Placental epithelial cell (primary cell): ENCODE results near the gene PCBP4. TPM values are rescaled to one million over a fixed set of nuclear protein-coding genes. Genes with fewer than 3 reads are reported as not detected.

Experiments used
- small RNA-seq: library from RNA; depleted of rRNA; stranded (forward); fragments of <200 nt; gene quantifications from one replicate; pipeline ENCODE3, GENCODE V24; 2012
- total RNA-seq: library from RNA; depleted of rRNA; stranded (reverse); fragments of >200 nt; gene quantifications from 2 replicates; pipeline ENCODE4 v1.2.3, GENCODE V29; 2012

Gene PCBP4
- total RNA-seq = 55.7 and 174 TPM in 2 replicates

DNA sequence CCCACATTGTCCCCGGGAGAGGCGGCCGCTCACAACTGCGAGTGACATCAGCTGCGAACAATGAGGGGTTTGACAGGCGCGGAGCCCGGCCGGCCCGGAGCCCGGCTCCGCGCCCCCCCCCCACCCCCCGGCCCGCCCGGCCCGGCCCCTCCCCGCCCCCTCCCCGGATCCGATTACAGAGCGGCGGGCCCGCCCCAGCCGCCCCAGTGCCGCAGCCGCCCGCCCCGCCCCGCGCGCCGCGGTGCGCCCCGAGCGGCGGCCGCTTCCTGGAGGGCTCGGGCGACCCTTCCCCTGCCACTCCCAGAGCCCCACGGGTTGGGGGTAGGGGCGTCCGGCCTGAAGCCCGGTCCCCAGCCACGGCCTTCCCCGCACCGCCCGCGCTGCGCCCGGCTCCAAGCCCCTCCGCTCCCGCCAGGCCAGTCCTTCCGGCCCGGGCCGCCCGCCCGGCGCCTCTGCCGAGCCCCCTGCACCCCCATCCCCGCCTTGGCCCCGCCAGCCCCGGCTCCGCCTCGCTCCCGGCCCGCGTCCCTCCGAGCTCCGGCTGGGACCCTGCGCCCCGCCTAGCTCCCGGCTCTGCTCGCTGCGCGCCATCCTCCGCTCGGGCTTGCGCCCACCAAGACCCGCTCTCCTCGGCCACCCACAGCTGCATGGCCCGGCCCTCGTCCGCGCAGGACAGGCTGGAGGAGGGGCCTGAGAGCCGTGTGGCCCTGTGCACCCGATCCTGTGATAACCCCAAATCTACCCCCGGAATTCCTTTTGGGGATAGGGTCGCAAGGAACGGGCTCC is at the start of gene PCBP4:
TSS of gene PCBP4 (minus strand) at position 71 of the 786 bp plus-strand sequence. CDS start 6,214 bp downstream, outside the sequence.

DNA sequence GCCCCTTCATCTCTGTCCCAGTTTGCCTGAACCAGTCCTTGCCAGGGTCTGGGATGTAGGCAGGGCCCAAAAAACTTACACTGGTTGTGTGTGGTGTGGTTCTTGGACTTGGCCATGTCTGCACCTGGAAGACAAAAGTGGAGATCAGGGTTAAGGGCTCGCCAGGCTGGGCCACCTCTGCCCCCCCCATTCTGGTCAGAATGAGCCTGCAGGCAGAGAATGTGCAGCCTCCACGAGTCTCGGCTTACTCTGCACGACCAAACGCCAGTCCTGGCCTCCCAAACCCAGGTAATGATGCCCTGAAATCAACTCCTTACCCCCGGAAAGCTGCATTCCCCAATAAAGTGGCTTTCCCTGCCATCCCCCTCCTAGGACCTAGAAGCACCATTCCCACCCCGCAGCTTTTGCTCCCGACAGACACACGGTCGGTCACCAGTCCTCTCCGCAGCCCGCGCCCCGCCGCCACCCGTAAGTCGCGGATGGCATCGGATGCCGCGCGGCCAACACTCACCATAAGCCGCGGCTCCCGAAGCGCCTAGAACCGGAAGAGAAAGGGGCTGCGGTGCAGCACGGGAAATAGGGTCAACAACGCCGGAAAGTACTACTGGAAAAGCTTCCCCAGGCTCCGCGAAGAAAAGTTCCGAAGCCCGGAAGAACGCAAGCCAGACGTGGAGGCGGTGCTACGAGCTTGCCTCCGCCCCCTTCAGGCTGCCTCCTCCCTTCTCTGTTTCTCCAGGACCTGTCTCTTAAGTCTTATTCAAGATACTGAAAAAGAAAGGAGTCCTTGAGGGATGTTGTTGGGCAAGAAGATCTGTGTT is 28.3 kb upstream of the PCBP4 start, which contains the start of gene RPL29:
TSS of gene RPL29 (minus strand) at position 550 of the 818 bp plus-strand sequence. CDS start at position 116, 434 bp downstream.

DNA sequence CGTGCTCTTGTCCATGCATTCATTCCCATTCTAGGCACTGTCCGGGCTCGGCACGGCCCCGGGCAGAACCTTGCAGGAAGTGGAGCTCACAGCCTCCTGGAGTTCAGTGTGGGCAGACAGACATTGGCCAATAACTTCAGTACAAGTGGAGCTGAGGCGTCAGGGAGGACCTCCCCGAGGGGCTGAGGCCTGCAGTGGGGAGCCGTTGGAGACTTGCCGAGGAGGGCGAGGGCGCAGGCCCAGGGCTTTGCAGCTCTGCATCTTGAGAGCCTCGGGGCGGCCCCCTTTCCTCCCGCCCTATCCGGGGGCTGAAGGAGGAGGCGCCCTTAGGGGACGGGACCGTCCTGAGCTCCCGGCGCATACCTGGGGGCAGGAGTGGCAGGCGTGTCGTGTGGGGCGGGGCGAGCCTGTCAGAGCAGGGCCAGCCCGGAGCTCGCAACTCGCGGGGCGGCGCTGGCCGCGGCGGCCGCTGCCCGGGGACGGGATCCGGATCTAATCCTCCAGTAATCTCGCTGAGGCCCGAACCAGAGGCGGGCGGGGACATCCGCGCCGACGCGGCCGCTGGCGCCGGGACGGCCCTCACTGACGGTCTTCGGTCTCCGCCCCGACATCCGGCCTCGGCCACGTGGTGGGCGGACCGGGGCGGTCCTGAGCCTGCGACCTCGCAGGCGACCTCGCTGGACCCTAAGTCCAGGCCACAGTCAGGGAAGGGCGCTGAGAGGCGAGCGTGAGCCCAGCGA is 15.8 kb upstream of the PCBP4 start, which contains the start of gene ACY1:
TSS of gene ACY1 (plus strand) at position 698 of the 740 bp plus-strand sequence. CDS start 530 bp downstream, outside the sequence.

GRCh38 chr3:51974963-51975851 is 8.0 kb upstream of the PCBP4 start, which contains the start of gene ABHD14A:
ABHD14A (plus strand) TSS chr3:51975064; CDS start chr3:51975136, 72 bp downstream.

GRCh38 chr3:51955175-51955892 is 11.9 kb downstream of the PCBP4 start, which contains the start of gene GPR62:
GPR62 (plus strand) TSS chr3:51955381; CDS start chr3:51955653, 272 bp downstream.

DNA sequence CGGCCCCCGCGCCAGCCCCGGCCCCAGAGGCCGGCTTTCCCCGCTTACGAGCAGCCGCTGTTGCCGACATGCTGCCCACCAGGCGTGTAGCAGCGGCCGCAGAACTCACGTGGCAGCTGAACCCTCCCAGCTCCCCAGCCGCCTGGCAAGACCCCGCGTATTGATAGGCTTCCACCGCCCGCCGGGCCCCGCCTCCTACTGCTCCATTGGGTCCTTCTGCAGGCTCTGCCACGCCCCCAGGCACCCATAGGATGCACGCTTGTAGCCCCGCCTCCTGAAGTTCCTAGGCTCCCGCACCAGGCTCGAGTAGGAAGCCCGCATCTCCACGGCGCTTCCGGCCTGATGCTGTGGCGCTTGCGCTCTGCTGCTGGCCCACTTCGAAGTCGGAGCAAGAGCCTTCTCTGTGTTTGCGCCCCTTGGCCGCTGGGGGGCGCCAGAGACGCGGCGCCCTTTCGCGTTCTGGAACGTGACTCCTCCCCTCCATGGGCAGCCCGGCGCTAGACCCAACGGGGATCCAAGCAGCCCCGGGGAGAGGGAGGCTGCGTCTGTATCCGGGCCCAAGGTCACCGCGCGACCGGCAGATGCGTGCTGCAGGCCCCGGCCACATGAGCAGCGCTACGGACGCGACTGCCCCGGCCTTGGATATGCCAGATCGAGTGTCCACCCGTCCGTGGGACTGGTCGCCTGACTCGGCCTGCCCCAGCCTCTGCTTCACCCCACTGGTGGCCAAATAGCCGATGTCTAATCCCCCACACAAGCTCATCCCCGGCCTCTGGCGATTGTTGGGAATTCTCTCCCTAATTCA is 25.3 kb downstream of the PCBP4 start, which contains the start of the genes PARP3 and RRP9:
TSS of gene PARP3 (plus strand) at position 566 of the 805 bp plus-strand sequence. CDS start 993 bp downstream, outside the sequence.
TSS of gene RRP9 (minus strand) at position 107 of the 805 bp plus-strand sequence. CDS start at position 70, 37 bp downstream.

Small RNA genes within 50 kb of the gene (small RNA-seq; reads per million reads assigned to genes)
- not detected for gene AC115284.1

Other genes with a start within 250 kb of the PCBP4 start
- gene IQCF6, start 188.2 kb downstream of the PCBP4 start, total RNA-seq = not detected in 2 replicates
- not detected in 2 replicates for gene IQCF2, start 105.8 kb downstream of the PCBP4 start, total RNA-seq
- gene IQCF5, start 91.9 kb downstream of the PCBP4 start, total RNA-seq = not detected in 2 replicates
- gene IQCF1, start 64.1 kb downstream of the PCBP4 start, total RNA-seq = not detected in 2 replicates
- 8.6 and 15.6 TPM in 2 replicates for gene RRP9, start 25.6 kb downstream of the PCBP4 start, total RNA-seq
- gene PARP3, start 25.1 kb downstream of the PCBP4 start, total RNA-seq = 13.8 and 24.7 TPM in 2 replicates
- gene GPR62, start 12.1 kb downstream of the PCBP4 start, total RNA-seq = under 0.01 TPM in 1 of 2 replicates, not detected in the other
- 22.9 and 28.3 TPM in 2 replicates for gene ABHD14B, start 6.6 kb upstream of the PCBP4 start, total RNA-seq
- 11.0 and 12.7 TPM in 2 replicates for gene ABHD14A, start 7.6 kb upstream of the PCBP4 start, total RNA-seq
- 36.1 and 49.7 TPM in 2 replicates for gene ACY1, start 16.1 kb upstream of the PCBP4 start, total RNA-seq
- 1,027 and 1,065 TPM in 2 replicates for gene RPL29, start 28.4 kb upstream of the PCBP4 start, total RNA-seq
- gene DUSP7, start 89.1 kb upstream of the PCBP4 start, total RNA-seq = 11.0 and 25.2 TPM in 2 replicates
- 4.3 and 8.6 TPM in 2 replicates for gene POC1A, start 187.0 kb upstream of the PCBP4 start, total RNA-seq
- 32.2 and 34.3 TPM in 2 replicates for gene ALAS1, start 230.7 kb upstream of the PCBP4 start, total RNA-seq